Mucosa of rectum (tissue), 2 donors: Measurements from ENCODE around the gene PAPPA.

ENCODE experiments used
- H3K27ac ChIP-seq, 2 donors: one replicate each; pipeline ENCODE4 v1.7.0; 2013; ENCODE audit warnings: inconsistent platforms in 2 of 2, low read depth in 2 of 2, low read length in 2 of 2
- H3K27me3 ChIP-seq, 2 donors: one replicate each; pipeline ENCODE4 v1.7.0; 2013; ENCODE audit warnings: low read length in 2 of 2; ENCODE audit not compliant: control insufficient read depth in 2 of 2, insufficient read depth in 2 of 2
- H3K36me3 ChIP-seq, 2 donors: one replicate each; pipeline ENCODE4 v1.7.0; 2013; ENCODE audit warnings: low read length in 2 of 2; ENCODE audit not compliant: control insufficient read depth in 2 of 2, insufficient read depth in 2 of 2
- H3K4me1 ChIP-seq, 2 donors: one replicate each; pipeline ENCODE4 v1.7.0; 2013; ENCODE audit warnings: low read length in 2 of 2, mild to moderate bottlenecking in 1 of 2; ENCODE audit not compliant: control insufficient read depth in 2 of 2, insufficient read depth in 2 of 2
- H3K4me3 ChIP-seq, 2 donors: one replicate each; pipeline ENCODE4 v1.7.0; 2013; ENCODE audit warnings: low read length in 2 of 2
- H3K9ac ChIP-seq, 2 donors: one replicate each; pipeline ENCODE4 v1.7.0; 2013; ENCODE audit warnings: low read length in 2 of 2, low read depth in 1 of 2, mild to moderate bottlenecking in 1 of 2
- H3K9me3 ChIP-seq, 2 donors: one replicate each; pipeline ENCODE4 v1.7.0; 2013; ENCODE audit warnings: low read length in 2 of 2; ENCODE audit not compliant: control insufficient read depth in 2 of 2
- donor health status: healthy.
- donor health status: Normal muscosa, but diverticular disease.

Gene PAPPA

DNA sequence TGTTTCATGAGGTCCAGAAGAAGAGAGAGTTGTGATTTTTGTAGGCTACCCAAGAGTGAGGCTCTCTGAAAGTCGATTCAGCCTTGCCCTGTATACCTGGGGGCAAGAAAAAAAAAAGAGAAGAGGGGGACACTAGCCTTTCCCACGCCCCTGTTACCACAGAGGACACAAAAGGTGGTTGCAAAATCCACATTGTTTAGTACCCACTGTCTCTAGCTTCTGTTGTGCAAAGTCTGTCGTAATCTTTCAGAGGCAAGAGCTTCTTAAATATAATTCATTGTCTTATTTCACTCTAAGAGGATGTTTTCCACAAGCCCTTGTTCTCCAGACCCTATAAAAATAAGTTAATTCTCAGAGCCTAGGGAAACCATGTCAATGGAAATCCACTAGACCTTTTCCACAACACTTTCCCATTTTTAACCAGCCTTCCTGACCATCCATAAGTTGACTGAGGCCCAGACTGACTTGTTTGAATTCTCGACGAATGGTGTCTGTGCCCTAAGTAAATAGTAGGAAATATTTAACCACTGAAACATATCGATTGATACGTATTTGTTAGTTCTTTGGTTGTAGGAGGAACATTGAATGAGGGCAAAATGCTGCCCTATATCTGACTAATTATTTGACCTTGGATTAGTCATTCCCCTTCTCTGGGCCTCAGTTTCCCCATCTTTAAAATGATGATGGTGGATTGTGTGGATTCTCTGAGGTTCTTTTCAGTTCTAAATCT lies 182.7 kb downstream of the PAPPA start:
- no peak overlapping the region for H3K4me3 ChIP-seq
- no peaks in the 10 kb centered on the region for H3K36me3 ChIP-seq
- H3K27ac ChIP-seq = no peak overlapping the region

GRCh38 chr9:116337015-116337414 lies 183.4 kb downstream of the PAPPA start:
- Histone ChIP-seq H3K9ac (no peak overlapping the region), H3K4me3 (no peak overlapping the region), H3K36me3 (no peaks in the 10 kb centered on the region), H3K4me1 (no peaks in the 10 kb centered on the region), H3K9me3 (no peaks in the 10 kb centered on the region), H3K27ac (no peak overlapping the region), H3K27me3 (no peaks in the 10 kb centered on the region)

More for the DNA sequence above, 182.7 kb downstream of the PAPPA start:
- H3K27me3 ChIP-seq = no peaks in the 10 kb centered on the region
- H3K9ac ChIP-seq = no peak overlapping the region
- H3K4me1 ChIP-seq = no peaks in the 10 kb centered on the region
- H3K9me3 ChIP-seq = no peaks in the 10 kb centered on the region

- Histone ChIP-seq H3K27me3 (no peaks in the 10 kb centered on the region), H3K4me1 (no peaks in the 10 kb centered on the region)
Observed at GRCh38 chr9:116340270-116340669, 186.7 kb downstream of the PAPPA start.

DNA sequence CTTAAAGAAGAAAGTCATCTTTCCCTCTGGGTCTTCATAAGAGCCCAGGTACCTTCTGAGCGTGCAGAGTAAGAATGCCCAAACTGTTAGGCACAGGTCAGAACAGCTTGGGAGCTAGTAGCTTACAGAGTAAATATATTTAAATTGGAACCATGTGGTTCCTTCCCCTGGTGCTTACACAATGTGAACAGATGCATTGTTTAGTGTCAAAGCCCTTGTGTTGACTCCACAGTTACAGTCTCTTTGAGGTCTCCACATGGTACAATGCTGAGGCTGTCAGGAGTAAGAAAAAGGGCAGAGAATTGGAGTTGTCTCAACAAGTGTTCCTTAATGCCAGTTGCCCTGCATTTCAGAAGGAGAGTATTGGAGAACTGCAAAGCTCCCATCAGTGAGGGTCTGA lies 188.5 kb downstream of the PAPPA start:
- H3K4me1 ChIP-seq = no peaks in the 10 kb centered on the region
- no peaks in the 10 kb centered on the region for H3K27me3 ChIP-seq
- no peaks in the 10 kb centered on the region for H3K9me3 ChIP-seq
- H3K4me3 ChIP-seq = no peak overlapping the region
- H3K27ac ChIP-seq = no peak overlapping the region
- H3K36me3 ChIP-seq = no peaks in the 10 kb centered on the region
- H3K9ac ChIP-seq = no peak overlapping the region

More at GRCh38 chr9:116340270-116340669, 186.7 kb downstream of the PAPPA start:
- no peaks in the 10 kb centered on the region for H3K36me3 ChIP-seq
- H3K4me3 ChIP-seq = no peak overlapping the region
- H3K9me3 ChIP-seq = no peaks in the 10 kb centered on the region
- no peak overlapping the region for H3K9ac ChIP-seq
- H3K27ac ChIP-seq = no peak overlapping the region

DNA sequence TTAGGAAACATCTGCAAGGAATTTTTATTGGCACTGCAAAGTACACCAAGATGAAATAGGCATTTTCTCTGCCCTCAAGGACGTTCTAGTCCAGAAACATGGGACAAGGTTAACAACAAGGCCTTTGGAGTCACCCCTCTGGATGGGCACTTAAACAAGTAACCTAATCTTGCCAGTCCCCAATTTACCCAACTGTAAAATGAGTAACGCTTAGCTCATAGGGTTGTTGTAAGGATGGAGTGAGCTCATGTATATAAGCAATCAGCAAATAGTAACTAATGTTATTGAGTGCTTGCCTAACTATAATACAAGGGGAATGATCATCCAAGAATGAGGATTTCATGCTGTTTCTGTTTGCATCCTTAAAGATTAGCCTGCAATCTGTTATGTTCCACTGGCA lies 189.3 kb downstream of the PAPPA start:
- H3K27ac ChIP-seq = no peak overlapping the region
- no peaks in the 10 kb centered on the region for H3K4me1 ChIP-seq
- no peak overlapping the region for H3K9ac ChIP-seq
- no peaks in the 10 kb centered on the region for H3K36me3 ChIP-seq
- no peaks in the 10 kb centered on the region for H3K9me3 ChIP-seq
- H3K4me3 ChIP-seq = no peak overlapping the region
- no peaks in the 10 kb centered on the region for H3K27me3 ChIP-seq

GRCh38 chr9:116344416-116344815 lies 190.8 kb downstream of the PAPPA start:
- no peaks in the 10 kb centered on the region for H3K27me3 ChIP-seq

DNA sequence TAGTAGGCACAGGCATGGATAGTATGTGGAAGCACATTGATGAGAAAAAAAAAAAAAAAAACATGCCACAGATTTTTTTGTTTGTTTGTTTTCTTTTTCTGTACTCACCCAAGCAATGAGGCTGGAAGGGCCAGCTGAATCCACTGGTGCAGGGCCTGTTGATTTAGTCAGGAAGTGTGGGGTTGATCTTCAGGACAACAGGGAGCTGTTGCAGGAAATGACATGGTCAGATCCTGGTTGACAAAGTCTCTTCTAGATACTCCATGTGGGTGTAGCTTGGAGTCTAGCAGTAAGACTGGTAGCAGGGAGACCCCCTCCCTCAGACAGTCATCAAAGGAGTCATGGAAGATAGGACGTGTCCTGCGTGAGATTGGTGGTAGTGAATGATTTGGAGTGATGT lies 191.8 kb downstream of the PAPPA start:
- Histone ChIP-seq H3K4me3 (no peak overlapping the region), H3K4me1 (no peaks in the 10 kb centered on the region), H3K27ac (no peak overlapping the region), H3K9me3 (no peaks in the 10 kb centered on the region), H3K36me3 (no peaks in the 10 kb centered on the region), H3K27me3 (no peaks in the 10 kb centered on the region), H3K9ac (no peak overlapping the region)

More at GRCh38 chr9:116344416-116344815, 190.8 kb downstream of the PAPPA start:
- Histone ChIP-seq H3K4me1 (no peaks in the 10 kb centered on the region), H3K4me3 (no peak overlapping the region), H3K9me3 (no peaks in the 10 kb centered on the region), H3K36me3 (no peaks in the 10 kb centered on the region), H3K9ac (no peak overlapping the region), H3K27ac (no peak overlapping the region)

DNA sequence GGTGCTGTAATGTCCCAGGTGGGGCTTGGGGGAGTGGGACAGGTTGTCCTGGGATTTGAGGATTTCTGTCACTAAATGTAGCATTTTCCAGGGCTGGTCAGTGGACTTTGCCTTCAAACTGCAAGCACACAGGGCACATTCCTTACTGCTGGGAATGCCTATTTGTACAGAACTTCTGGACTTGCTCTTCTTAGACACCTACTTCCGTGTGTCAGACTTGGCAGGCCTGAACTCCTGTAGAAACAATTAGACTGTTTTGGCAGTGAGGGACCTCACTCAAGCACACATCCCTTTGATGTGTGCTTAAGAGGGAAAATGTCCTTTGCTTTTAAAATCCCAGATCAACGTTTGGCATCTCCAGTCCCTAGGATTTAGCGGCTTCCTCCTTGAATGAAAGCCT lies 192.2 kb downstream of the PAPPA start:
- H3K4me3 ChIP-seq = no peak overlapping the region
- no peaks in the 10 kb centered on the region for H3K36me3 ChIP-seq
- no peaks in the 10 kb centered on the region for H3K27me3 ChIP-seq
- no peak overlapping the region for H3K27ac ChIP-seq
- H3K4me1 ChIP-seq = no peaks in the 10 kb centered on the region
- H3K9me3 ChIP-seq = no peaks in the 10 kb centered on the region
- no peak overlapping the region for H3K9ac ChIP-seq

DNA sequence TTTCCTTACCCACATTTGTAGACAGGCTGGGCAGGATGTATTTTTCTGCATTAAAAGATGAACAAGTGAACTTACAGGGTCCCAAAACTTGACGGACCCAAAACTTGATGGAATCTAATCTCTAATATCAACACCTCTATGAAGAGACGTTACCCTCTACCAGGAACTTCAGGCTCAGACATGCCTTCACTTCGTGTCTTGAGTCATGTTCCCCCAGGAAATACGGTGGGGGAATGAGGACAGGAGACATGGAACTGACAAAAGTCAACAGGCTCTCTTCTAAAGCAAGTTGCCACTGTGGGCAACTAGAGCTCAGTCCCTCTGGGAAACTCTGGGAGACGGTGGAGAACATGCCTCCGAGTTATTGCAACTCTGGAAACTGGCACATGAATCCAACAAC lies 196.1 kb downstream of the PAPPA start:
- Histone ChIP-seq H3K9ac (no peak overlapping the region), H3K4me1 (no peaks in the 10 kb centered on the region), H3K36me3 (no peaks in the 10 kb centered on the region), H3K27me3 (no peaks in the 10 kb centered on the region), H3K4me3 (no peak overlapping the region), H3K27ac (no peak overlapping the region), H3K9me3 (no peaks in the 10 kb centered on the region)

DNA sequence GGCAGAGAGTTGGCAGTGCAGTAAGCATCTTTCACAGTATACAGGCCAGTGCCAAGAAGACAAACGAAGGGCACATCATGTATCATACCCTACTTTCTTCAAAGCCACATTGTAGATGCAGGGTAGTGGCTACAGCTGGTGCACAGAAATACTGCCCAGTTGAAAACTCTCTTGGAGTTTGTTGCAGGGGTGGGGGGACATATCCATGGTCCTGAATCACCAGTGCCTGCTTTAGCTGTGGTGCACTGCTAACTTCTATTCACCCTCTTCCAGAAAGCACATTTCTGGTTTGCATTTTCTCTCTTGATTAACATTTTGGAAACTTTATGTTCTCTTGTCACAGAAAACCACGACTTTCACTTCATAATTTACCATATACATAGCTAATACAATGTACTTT lies 196.6 kb downstream of the PAPPA start:
- H3K36me3 ChIP-seq = no peaks in the 10 kb centered on the region
- H3K27me3 ChIP-seq = no peaks in the 10 kb centered on the region
- no peak overlapping the region for H3K4me3 ChIP-seq
- no peak overlapping the region for H3K27ac ChIP-seq
- no peaks in the 10 kb centered on the region for H3K9me3 ChIP-seq
- H3K9ac ChIP-seq = no peak overlapping the region
- H3K4me1 ChIP-seq = no peaks in the 10 kb centered on the region
